Esophagus muscularis mucosa (tissue), 4 donors: ENCODE measurements around the gene BDKRB2.

Experiments
- CTCF ChIP-seq, 3 experiments: fragments of 200-600 bp in 2 of 3; fragments of 450-650 bp in 1 of 3; sonication (generic) in 2 of 3; IDR thresholded peaks; one replicate each; pipeline ENCODE4 v1.5.1; 2017 to 2019; ENCODE audit warnings: antibody characterized with exemption in 3 of 3, mild to moderate bottlenecking in 2 of 3, moderate library complexity in 1 of 3
- EP300 ChIP-seq: sonication (generic); formaldehyde crosslinking; IDR thresholded peaks from one replicate; pipeline ENCODE4 v1.6.1; 2017; ENCODE audit warnings: antibody characterized with exemption
- POLR2A ChIP-seq: fragments of 450-650 bp; IDR thresholded peaks from one replicate; pipeline ENCODE4 v1.6.1; 2017; ENCODE audit warnings: antibody characterized with exemption, moderate library complexity, mild to moderate bottlenecking, low read depth
- POLR2AphosphoS5 ChIP-seq, 2 donors: sonication (generic); formaldehyde crosslinking; IDR thresholded peaks; one replicate each; pipeline ENCODE4 v1.6.1; 2017; ENCODE audit warnings: antibody characterized with exemption in 2 of 2

DNA sequence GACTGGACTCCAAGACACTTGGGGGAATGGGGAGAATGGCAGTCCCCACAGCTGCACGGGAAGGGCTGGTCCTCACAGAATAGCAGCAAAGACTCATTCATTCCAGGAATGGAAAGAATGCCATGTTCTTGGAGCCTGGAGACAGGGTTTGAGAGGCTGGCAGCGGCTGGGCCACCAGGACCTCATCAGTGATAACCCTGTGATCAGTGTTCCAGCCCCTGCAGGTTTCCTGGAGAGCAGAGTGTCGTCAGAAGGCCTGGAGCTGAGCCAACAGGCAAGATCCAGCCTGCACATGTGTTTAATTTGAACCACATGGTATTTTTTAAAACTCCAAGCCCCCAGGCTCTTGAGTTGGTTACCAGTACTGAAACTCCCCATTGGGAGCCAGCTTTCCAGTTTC lies 62.7 kb downstream of the BDKRB2 start:
- TF ChIP-seq CTCF (IDR thresholded peaks at IDR 0.05) (no peak), POLR2A (no peak), POLR2AphosphoS5 (IDR thresholded peaks at IDR 0.05) (no peak), EP300 (no peak)
